Panc1 (cell line): Measurements from ENCODE around the gene CABP4.

Experiments used
- POLR2AphosphoS5 ChIP-seq: IDR thresholded peaks from 2 replicates; pipeline ENCODE4 v1.6.1; 2012; ENCODE audit warnings: mild to moderate bottlenecking, low read depth, low read length, moderate library complexity
- TF ChIP-seq, protein P1 (sequence below): fragments of 450-650 bp; IDR thresholded peaks from 2 replicates; pipeline ENCODE4 v1.5.1; 2017; ENCODE audit warnings: mild to moderate bottlenecking

DNA sequence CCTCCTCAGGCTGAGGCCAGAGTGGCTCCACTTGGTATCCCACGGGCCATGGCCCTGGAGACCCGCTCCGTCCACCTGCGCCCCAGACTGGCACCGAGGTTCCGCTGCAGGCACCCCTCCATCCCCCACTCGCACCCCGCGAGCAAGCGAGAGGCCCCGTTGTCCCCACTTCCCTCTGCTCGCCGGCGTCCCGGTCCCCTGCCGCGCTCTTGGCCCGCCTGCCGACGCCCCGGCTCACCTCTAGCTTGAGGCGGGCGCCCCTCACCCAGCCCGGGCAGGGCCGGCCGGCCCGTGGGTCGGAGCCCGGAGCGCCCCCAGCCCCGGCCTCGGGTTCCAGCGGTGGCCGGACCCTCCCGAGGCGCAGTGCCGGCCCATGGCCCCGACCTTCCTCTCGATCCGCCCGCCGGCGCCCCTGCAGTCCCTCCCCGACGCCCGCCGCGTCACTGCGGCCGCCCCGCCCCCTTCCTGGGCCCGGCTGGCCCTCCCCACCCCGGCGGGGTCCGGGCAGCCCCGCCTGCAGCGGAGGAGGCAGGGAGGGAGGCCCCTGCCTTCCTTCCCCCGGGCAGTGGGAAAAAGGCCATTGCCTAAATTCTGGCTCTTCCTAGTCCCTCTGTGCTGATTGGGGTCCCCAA, 49.9 kb downstream of the CABP4 start, which contains the start of gene PITPNM1:
- TF ChIP-seq, protein P1, sequence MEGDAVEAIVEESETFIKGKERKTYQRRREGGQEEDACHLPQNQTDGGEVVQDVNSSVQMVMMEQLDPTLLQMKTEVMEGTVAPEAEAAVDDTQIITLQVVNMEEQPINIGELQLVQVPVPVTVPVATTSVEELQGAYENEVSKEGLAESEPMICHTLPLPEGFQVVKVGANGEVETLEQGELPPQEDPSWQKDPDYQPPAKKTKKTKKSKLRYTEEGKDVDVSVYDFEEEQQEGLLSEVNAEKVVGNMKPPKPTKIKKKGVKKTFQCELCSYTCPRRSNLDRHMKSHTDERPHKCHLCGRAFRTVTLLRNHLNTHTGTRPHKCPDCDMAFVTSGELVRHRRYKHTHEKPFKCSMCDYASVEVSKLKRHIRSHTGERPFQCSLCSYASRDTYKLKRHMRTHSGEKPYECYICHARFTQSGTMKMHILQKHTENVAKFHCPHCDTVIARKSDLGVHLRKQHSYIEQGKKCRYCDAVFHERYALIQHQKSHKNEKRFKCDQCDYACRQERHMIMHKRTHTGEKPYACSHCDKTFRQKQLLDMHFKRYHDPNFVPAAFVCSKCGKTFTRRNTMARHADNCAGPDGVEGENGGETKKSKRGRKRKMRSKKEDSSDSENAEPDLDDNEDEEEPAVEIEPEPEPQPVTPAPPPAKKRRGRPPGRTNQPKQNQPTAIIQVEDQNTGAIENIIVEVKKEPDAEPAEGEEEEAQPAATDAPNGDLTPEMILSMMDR = no peak
- no peak; the same call in 1 of the 2 replicates for TF ChIP-seq POLR2AphosphoS5
